Measurements from ENCODE around the gene APOL1.
"Not testable (repeated sequence)": the region's sequence is repeated elsewhere in the genome, so short reads cannot be mapped to it uniquely, and the experiment has no call there.

GRCh38 chr22:36289948-36290371, 37.0 kb downstream of the APOL1 start:
- TF ChIP-seq CTCF (IDR thresholded peaks at IDR 0.05); ZFX (IDR thresholded peaks at IDR 0.05; ENCODE audit: borderline replicate concordance): not testable (repeated sequence)

Data from 22Rv1 (cell line).